NCI-H524 (cell line): ENCODE results near the gene TM7SF2.

Source experiments
- DNase-seq, 2 experiments: peaks; one replicate each; lab custom pipeline; 2025; lab: John Stamatoyannopoulos, UW

TM7SF2 gene

GRCh38 chr11:65111744-65112545 lies at the start of gene TM7SF2:
Gene TM7SF2 (plus strand): TSS chr11:65111872. CDS start chr11:65112016, 144 bp downstream.
- peak; percentile 88 to 93 for DNase-seq

GRCh38 chr11:65063532-65063931 lies 48.1 kb upstream of the TM7SF2 start:
- no peak for DNase-seq

GRCh38 chr11:65064847-65065240 lies 46.8 kb upstream of the TM7SF2 start:
- DNase-seq = no peak

GRCh38 chr11:65065851-65066250 lies 45.8 kb upstream of the TM7SF2 start:
- no peak for DNase-seq

GRCh38 chr11:65066315-65066714 lies 45.4 kb upstream of the TM7SF2 start:
- no peak for DNase-seq

GRCh38 chr11:65066805-65067291 lies 44.8 kb upstream of the TM7SF2 start:
- no peak for DNase-seq

GRCh38 chr11:65067446-65067845 lies 44.2 kb upstream of the TM7SF2 start:
- DNase-seq = no peak

GRCh38 chr11:65069217-65069616 lies 42.5 kb upstream of the TM7SF2 start:
- no peak for DNase-seq

- DNase-seq = no peak
These were observed 39.6 kb upstream of the TM7SF2 start for GRCh38 chr11:65071907-65072630.

- no peak for DNase-seq
These were observed 39.1 kb upstream of the TM7SF2 start for GRCh38 chr11:65072631-65072966.

- DNase-seq = peak; percentile 50 to 81
These were observed 34.2 kb upstream of the TM7SF2 start for GRCh38 chr11:65077451-65077850.

- peak in 1 of 2 experiments; percentile 45 for DNase-seq
These were observed 33.5 kb upstream of the TM7SF2 start for GRCh38 chr11:65078151-65078550.

- no peak for DNase-seq
These were observed 32.8 kb upstream of the TM7SF2 start for GRCh38 chr11:65078786-65079342.

- no peak for DNase-seq
These were observed 28.4 kb upstream of the TM7SF2 start for GRCh38 chr11:65083134-65083833.

GRCh38 chr11:65083834-65084597 lies 27.7 kb upstream of the TM7SF2 start, which contains the start of the genes CDCA5 and ZFPL1:
Gene CDCA5 (minus strand): TSS chr11:65084040. CDS start chr11:65083978, 62 bp downstream.
Gene ZFPL1 (plus strand): TSS chr11:65084222. CDS start chr11:65084699, 477 bp downstream.
- peak; percentile 87 to 92 for DNase-seq

GRCh38 chr11:65084598-65085375 lies 26.9 kb upstream of the TM7SF2 start:
- no peak for DNase-seq

GRCh38 chr11:65085446-65085845 lies 26.2 kb upstream of the TM7SF2 start:
- no peak for DNase-seq

GRCh38 chr11:65086809-65087208 lies 24.9 kb upstream of the TM7SF2 start:
- no peak for DNase-seq

GRCh38 chr11:65087216-65087615 lies 24.5 kb upstream of the TM7SF2 start:
- no peak for DNase-seq

- no peak for DNase-seq
These were observed 23.8 kb upstream of the TM7SF2 start for GRCh38 chr11:65087827-65088226.
